Astrocyte of the spinal cord (primary cell): ENCODE data around the gene ABLIM1.
A peak's percentile ranks its signal among the peaks of the same experiment; 100 is the strongest.

Source experiments
- DNase-seq: peaks from one replicate; pipeline ENCODE4 v3.0.0; 2011; ENCODE audit warnings: low read depth, low spot score
- H3K4me3 ChIP-seq: 2 replicates; pipeline ENCODE4 v1.5.1; 2011; ENCODE audit warnings: low read depth, mild to moderate bottlenecking, low read length, moderate library complexity
- in situ Hi-C: cut with HindIII; loops from 2 replicates; pipeline ENCODE4 v1.10.0; 2017; ENCODE audit warnings: low sequenced_read_pairs
- TF ChIP-seq, protein P1 (sequence below): IDR thresholded peaks from 2 replicates; pipeline ENCODE4 v1.5.1; 2012; ENCODE audit warnings: low read depth, mild to moderate bottlenecking, low read length, inconsistent platforms

The ABLIM1 gene

DNA sequence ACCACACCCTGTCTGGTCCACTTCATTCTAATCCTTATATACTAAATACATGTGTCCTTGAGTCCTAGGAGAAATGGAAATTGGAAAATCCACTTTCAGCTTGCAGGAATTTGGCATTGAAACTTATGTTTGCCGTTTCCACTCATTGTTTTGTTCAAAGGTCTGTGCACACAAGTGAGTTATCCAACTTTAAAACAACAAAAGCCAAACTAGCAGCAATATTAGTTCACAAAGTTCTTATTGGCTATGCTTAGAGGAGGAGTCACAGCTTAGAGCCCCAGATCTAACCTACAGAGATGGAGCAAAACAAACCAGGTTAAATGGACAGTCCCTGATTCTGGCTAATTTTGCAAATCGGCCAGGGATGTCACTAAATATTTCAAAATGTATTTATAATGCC, 209.2 kb downstream of the ABLIM1 start:
- TF ChIP-seq, protein P1, sequence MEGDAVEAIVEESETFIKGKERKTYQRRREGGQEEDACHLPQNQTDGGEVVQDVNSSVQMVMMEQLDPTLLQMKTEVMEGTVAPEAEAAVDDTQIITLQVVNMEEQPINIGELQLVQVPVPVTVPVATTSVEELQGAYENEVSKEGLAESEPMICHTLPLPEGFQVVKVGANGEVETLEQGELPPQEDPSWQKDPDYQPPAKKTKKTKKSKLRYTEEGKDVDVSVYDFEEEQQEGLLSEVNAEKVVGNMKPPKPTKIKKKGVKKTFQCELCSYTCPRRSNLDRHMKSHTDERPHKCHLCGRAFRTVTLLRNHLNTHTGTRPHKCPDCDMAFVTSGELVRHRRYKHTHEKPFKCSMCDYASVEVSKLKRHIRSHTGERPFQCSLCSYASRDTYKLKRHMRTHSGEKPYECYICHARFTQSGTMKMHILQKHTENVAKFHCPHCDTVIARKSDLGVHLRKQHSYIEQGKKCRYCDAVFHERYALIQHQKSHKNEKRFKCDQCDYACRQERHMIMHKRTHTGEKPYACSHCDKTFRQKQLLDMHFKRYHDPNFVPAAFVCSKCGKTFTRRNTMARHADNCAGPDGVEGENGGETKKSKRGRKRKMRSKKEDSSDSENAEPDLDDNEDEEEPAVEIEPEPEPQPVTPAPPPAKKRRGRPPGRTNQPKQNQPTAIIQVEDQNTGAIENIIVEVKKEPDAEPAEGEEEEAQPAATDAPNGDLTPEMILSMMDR = no peak
- DNase-seq = no peak
- no peak overlapping the region for H3K4me3 ChIP-seq
- in situ Hi-C loops = no loop called here

DNA sequence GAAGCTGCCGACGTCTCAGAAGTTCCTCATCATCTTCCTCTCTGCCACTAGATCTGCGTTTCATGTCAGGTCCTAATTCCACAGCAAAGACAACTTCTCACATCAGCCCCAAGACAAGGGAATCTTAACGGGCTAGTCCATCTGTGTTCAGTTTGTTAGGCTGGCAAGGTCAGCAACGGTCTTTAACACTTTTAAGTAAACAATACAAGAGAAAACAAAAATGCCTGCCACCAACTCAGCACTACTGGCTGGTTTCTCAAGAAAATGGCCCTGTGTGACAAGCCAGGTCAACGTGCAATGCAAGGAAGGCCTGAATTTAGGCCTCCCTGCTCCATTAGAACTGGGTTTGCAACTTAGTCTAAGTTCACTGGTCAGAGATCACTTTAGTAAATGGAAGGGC, 212.7 kb downstream of the ABLIM1 start:
- H3K4me3 ChIP-seq = no peak overlapping the region
- no peak for DNase-seq
- TF ChIP-seq, protein P1 = no peak
- in situ Hi-C loops = no loop called here

DNA sequence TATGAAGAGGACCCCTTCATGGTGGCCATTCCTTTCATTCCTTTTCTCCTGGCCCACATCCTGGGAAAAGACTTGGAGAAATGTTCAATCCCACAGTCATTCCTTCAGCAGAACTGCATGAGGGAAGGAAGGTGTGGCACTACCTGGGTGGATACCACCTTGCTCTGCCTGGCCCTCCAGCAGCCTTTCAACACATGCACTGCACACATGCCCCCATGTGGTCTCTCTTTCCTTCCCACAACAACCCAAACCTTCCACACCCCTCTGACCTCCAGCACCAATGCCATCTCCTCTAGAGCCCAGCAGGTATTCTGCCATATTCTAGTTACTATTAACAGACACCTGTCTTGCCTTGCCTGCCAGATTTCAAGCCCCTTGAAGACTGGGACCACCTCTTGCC, 213.3 kb downstream of the ABLIM1 start:
- H3K4me3 ChIP-seq = no peak overlapping the region
- TF ChIP-seq, protein P1 = no peak
- in situ Hi-C loops = no loop called here
- no peak for DNase-seq

DNA sequence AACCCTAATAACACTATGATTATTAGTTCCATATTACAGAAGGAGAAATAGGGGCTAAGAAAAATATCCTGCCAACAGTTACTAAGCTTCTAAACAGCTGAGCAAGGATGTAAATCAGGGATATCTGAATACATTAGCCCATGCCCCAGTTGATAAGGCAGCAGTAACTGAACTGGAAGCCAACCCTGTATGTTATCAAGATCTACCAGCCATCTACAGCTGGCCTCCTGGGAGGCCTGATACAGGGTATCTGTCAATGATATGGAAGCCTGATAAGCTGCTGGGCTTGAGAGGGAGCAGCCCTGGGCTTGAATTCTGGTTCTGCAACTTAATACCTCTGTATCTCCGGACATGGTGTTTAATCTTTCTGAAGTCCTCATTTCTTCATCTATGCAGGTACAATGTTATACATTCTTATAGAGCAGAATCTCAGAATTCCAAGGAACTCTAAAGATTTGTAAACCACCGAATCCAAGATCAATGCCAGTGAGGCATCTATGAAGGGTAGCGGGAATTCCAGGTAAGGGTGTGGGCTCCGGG, 215.9 kb downstream of the ABLIM1 start:
- TF ChIP-seq, protein P1 = no peak
- no peak for DNase-seq
- no peak overlapping the region for H3K4me3 ChIP-seq
- in situ Hi-C loops = no loop called here

DNA sequence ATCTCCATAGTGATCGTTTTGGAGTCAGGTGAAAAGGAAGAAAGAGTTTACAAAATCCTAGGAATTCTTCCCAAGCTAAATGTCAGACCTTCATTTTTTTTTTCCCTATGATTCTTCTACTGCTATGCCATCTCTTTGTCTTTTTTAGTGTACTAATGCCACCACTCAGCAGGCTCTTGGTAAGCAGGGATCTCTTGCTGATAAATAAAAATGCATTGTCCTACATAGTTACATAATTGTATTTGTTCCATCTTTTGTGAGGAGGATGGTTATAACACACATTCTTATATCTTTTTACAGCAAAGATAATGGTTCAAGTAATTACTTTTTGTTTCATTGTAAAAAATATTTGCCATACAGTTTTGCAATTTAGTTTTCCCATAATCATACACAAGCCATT, 217.0 kb downstream of the ABLIM1 start:
- in situ Hi-C loops = no loop called here
- no peak overlapping the region for H3K4me3 ChIP-seq
- TF ChIP-seq, protein P1 = no peak
- DNase-seq = no peak

DNA sequence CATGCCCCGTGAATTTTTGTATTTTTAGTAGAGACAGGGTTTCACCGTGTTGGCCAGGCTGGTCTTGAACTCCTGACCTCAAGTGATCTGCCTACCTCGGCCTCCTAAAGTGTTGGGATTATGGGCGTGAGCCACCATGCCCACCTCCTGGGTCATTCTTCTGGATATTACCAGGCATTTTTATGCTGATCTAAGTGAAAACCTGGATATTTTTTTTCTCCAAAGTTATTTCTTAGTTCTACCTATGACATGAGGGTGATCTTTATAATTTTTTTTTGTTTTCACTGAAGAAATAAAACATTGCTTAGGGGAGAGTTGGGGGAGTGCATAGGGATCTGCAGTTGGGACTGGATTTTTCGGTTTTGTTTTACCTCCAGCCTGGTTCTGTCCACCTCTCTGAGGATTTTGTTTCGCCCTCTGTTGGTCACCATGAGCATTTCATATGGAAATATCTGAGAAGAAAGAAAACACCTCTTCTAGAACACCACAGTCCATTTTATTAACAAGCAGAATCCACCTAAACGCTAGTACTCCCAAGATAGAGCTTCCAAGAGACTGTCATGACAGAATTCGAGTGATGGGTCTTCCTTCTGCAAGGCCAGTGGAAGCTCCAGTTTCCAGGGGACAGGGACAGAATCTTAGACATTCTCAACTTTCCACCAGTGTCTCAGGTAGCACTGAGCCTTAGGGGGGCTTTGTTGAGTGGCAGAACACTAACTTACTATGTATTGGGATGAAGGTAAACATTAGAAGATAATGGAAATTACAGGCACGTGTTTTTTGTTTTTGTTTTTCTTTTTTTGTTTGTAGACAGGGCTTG, 220.4 kb downstream of the ABLIM1 start:
- H3K4me3 ChIP-seq = no peak overlapping the region
- in situ Hi-C loops = no loop called here
- TF ChIP-seq, protein P1 = peak; percentile 67
- DNase-seq = peak; percentile 31
